Thoracic aorta (tissue), 2 donors: ENCODE measurements around the gene GLMP. TPM values are rescaled to one million over a fixed set of nuclear protein-coding genes. Genes with fewer than 3 reads are reported as not detected.

Source experiments
- ATAC-seq: fragments of 150-250 bp; one replicate; pipeline ENCODE4 v1.8.0; 2017; ENCODE audit warnings: low read depth; ENCODE audit not compliant: insufficient number of reproducible peaks, low FRiP score
- DNase-seq: peaks from one replicate; pipeline ENCODE4 v3.0.0-alpha.2; 2020; ENCODE audit warnings: low spot score
- H3K27ac ChIP-seq, 2 donors: fragments of 200-600 bp; sonication (generic); 1 replicate in 1 of 2; 2 replicates in 1 of 2; pipeline ENCODE4 v1.5.1; 2016; ENCODE audit warnings: mild to moderate bottlenecking in 2 of 2, moderate library complexity in 2 of 2
- H3K27me3 ChIP-seq: fragments of 200-600 bp; sonication (generic); replicated peaks from 2 replicates; pipeline ENCODE4 v1.6.0; 2016; ENCODE audit warnings: mild to moderate bottlenecking; ENCODE audit not compliant: insufficient read depth
- H3K36me3 ChIP-seq: fragments of 200-600 bp; sonication (generic); one replicate; pipeline ENCODE4 v1.5.1; 2016
- H3K4me1 ChIP-seq, 2 donors: fragments of 200-600 bp; sonication (generic); 1 replicate in 1 of 2; 2 replicates in 1 of 2; pipeline versions ENCODE4 v1.5.1 to v1.6.0; 2016; ENCODE audit warnings: low read depth in 2 of 2, mild to moderate bottlenecking in 1 of 2; ENCODE audit not compliant: control insufficient read depth in 1 of 2
- H3K4me3 ChIP-seq: fragments of 200-600 bp; sonication (generic); 2 replicates; pipeline ENCODE4 v1.5.1; 2016; ENCODE audit warnings: mild to moderate bottlenecking
- H3K9me3 ChIP-seq: fragments of 200-600 bp; sonication (generic); 2 replicates; pipeline ENCODE4 v1.5.1; 2016
- total RNA-seq, 2 donors: library from RNA; depleted of rRNA; stranded (reverse); fragments of >200 nt; gene quantifications; one replicate each; pipeline versions ENCODE4 v1.1.0 to v1.2.3, GENCODE V29; 2016
- TF ChIP-seq, protein P1 (sequence below): fragments of 200-600 bp; sonication (generic); IDR thresholded peaks from one replicate; pipeline ENCODE4 v1.5.1; 2019; ENCODE audit warnings: antibody characterized with exemption

GLMP gene
- total RNA-seq, 2 donors from 2014 or later: 27.7 to 60.1 TPM

DNA sequence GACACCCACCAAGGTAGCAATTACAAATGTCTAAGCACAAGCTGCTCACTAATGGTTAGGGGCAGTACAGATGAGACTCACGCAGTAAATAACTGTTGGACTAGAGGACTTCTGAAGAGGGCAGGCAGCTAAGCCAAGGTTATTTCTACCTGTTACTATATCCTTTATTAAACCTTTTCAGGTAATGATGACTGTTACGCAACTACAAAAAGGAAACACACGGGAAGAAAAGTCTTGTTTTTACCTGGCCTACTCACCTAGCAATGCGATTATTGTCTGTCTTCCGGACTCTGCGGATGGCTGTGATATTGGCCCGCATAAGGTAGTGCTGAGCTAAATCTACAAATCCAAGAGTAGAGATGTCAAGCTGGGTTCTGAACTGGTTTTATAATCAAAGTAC, 21.4 kb upstream of the GLMP start:
- DNase-seq (no peak), ATAC-seq (no peak)
- H3K27ac ChIP-seq: no peak overlapping the region
- TF ChIP-seq, protein P1, sequence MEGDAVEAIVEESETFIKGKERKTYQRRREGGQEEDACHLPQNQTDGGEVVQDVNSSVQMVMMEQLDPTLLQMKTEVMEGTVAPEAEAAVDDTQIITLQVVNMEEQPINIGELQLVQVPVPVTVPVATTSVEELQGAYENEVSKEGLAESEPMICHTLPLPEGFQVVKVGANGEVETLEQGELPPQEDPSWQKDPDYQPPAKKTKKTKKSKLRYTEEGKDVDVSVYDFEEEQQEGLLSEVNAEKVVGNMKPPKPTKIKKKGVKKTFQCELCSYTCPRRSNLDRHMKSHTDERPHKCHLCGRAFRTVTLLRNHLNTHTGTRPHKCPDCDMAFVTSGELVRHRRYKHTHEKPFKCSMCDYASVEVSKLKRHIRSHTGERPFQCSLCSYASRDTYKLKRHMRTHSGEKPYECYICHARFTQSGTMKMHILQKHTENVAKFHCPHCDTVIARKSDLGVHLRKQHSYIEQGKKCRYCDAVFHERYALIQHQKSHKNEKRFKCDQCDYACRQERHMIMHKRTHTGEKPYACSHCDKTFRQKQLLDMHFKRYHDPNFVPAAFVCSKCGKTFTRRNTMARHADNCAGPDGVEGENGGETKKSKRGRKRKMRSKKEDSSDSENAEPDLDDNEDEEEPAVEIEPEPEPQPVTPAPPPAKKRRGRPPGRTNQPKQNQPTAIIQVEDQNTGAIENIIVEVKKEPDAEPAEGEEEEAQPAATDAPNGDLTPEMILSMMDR: no peak
- H3K4me3 ChIP-seq: no peak overlapping the region
- peaks cover 56% of the 10 kb centered on the region for H3K36me3 ChIP-seq
- no peaks in the 10 kb centered on the region for H3K9me3 ChIP-seq
- no peaks in the 10 kb centered on the region for H3K4me1 ChIP-seq
- H3K27me3 ChIP-seq: no peaks in the 10 kb centered on the region

DNA sequence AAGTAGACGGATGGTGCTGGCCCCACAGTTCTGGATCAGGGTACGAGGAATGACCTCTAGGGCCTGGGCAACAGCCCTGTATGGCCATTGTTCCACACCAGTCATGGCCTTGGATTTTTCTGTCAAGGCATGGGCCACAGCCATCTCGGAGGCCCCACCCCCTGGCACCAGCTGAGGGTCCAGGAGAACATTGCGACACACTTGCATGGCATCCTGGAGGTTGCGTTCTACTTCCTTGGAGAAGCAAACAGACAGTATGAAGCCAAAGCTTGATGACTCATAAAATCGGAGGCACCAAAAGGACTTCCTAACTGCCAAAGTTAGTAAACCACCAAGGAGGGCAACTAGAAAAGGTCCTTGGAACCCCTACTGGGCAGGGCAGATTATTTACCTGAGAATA, 15.5 kb upstream of the GLMP start:
- DNase-seq: no peak
- Histone ChIP-seq H3K4me1 (no peaks in the 10 kb centered on the region), H3K4me3 (no peak overlapping the region), H3K27ac (no peak overlapping the region), H3K9me3 (no peaks in the 10 kb centered on the region), H3K36me3 (peaks cover 35% of the 10 kb centered on the region), H3K27me3 (no peaks in the 10 kb centered on the region)
- no peak for ATAC-seq
- TF ChIP-seq, protein P1: no peak

DNA sequence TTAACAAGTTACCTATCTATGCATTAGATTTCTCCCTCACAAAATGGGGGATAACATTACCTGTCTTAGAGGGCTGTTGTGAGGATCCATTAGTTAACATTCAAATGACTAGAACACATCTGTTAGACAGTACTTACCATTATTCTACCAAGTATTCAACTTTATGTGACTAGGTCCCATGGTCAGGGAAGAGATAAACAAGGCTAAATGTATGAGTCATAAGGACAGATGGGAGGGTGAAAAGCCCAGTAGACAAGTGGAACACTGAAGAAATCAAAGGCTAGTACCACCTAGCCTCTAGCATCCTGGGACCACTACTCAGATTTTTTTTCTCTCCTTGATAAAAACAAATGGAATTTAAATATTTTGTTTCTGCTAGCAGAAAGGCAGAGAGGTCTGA, 12.6 kb upstream of the GLMP start:
- TF ChIP-seq, protein P1: no peak
- H3K9me3 ChIP-seq: no peaks in the 10 kb centered on the region
- no peak for DNase-seq
- H3K4me1 ChIP-seq: no peaks in the 10 kb centered on the region
- no peak for ATAC-seq
- H3K36me3 ChIP-seq: peaks cover 38% of the 10 kb centered on the region
- no peaks in the 10 kb centered on the region for H3K27me3 ChIP-seq
- no peak overlapping the region for H3K27ac ChIP-seq
- no peak overlapping the region for H3K4me3 ChIP-seq

DNA sequence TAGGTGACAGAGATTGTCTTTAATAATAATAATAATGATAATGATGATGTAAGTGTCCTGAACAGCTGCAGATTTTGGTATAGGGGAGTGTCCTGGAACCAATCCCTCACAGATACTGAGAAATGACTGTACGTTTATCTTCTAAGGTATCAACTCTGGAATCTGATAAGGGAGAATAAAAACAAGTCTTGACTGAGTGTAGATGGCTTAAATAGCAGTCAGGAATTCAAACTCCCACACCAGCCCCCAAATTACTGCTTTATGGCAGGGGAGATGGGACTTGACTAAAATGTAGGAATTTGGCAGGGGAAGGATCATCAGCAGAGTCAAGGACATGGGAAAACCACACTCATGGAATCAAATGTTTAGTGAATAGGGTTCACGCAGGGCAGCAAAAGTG, 9.7 kb upstream of the GLMP start:
- no peak overlapping the region for H3K4me3 ChIP-seq
- ATAC-seq (no peak), DNase-seq (no peak)
- H3K27me3 ChIP-seq: no peaks in the 10 kb centered on the region
- no peaks in the 10 kb centered on the region for H3K9me3 ChIP-seq
- H3K27ac ChIP-seq: no peak overlapping the region
- peaks cover 25% of the 10 kb centered on the region for H3K36me3 ChIP-seq
- TF ChIP-seq, protein P1: no peak
- H3K4me1 ChIP-seq: no peaks in the 10 kb centered on the region

DNA sequence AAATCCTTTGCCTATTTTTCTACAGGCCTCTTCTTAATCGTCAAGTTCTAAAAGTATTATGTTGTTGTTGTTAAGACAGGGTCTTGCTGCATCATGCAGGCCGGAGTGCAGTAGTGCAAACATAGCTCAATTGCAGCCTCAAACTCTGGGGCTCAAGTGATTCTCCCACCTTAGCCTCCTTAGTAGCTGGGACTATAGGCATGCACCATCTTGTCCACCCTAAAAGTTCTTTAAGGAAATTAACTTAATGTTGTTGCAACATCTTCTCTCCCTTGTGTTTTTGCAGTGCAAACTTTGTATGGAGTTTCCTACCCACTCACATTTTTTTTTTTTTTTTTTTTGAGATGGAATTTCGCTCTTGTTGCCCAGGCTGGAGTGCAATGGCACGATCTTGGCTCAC, 7.8 kb upstream of the GLMP start:
- H3K4me1 ChIP-seq: no peaks in the 10 kb centered on the region
- no peak overlapping the region for H3K27ac ChIP-seq
- H3K4me3 ChIP-seq: no peak overlapping the region
- H3K9me3 ChIP-seq: no peaks in the 10 kb centered on the region
- ATAC-seq (no peak), DNase-seq (no peak)
- no peaks in the 10 kb centered on the region for H3K27me3 ChIP-seq
- peaks cover 8% of the 10 kb centered on the region for H3K36me3 ChIP-seq
- TF ChIP-seq, protein P1: no peak
